Tibial artery (tissue), 4 donors: ENCODE measurements around the gene RBMS2.
"Not testable (repeated sequence)": the region's sequence is repeated elsewhere in the genome, so short reads cannot be mapped to it uniquely, and the experiment has no call there.

Experiments used
- DNase-seq, 2 donors: peaks; one replicate each; pipeline ENCODE4 v3.0.0-alpha.2; 2019
- H3K27ac ChIP-seq, 2 donors: fragments of 200-600 bp; sonication (generic) in 1 of 2; 1 replicate in 1 of 2; 2 replicates in 1 of 2; pipeline ENCODE4 v1.5.1; 2018 to 2019; ENCODE audit warnings: mild to moderate bottlenecking in 1 of 2
- H3K27me3 ChIP-seq, 2 donors: fragments of 200-600 bp; sonication (generic) in 1 of 2; one replicate each; pipeline versions ENCODE4 v1.5.1 to v1.6.0; 2016 to 2019
- H3K36me3 ChIP-seq, 3 donors: fragments of 200-600 bp; sonication (generic) in 2 of 3; one replicate each; pipeline ENCODE4 v1.5.1; 2016 to 2019; ENCODE audit warnings: mild to moderate bottlenecking in 2 of 3
- H3K4me1 ChIP-seq, 4 donors: fragments of 200-600 bp; sonication (generic) in 2 of 4; 1 replicate in 3 of 4; 2 replicates in 1 of 4; pipeline ENCODE4 v1.5.1; 2016 to 2019
- H3K4me3 ChIP-seq, 2 donors: fragments of 200-600 bp; sonication (generic) in 1 of 2; 1 replicate in 1 of 2; 2 replicates in 1 of 2; pipeline ENCODE4 v1.5.1; 2018 to 2019; ENCODE audit warnings: mild to moderate bottlenecking in 2 of 2
- H3K9me3 ChIP-seq, 3 donors: fragments of 200-600 bp; sonication (generic) in 1 of 3; one replicate each; pipeline ENCODE4 v1.5.1; 2016 to 2019
- intact Hi-C: fragments of 100-400 bp; cut with DNase I; formaldehyde crosslinking; loops from one replicate; pipeline ENCODE4 v1.15.0; 2023; ENCODE audit warnings: low total_unique reads
- TF ChIP-seq, protein P1 (sequence below), 2 experiments: fragments of 200-600 bp in 1 of 2; fragments of 450-650 bp in 1 of 2; IDR thresholded peaks; one replicate each; pipeline ENCODE4 v1.5.1; 2017 to 2019; ENCODE audit warnings: antibody characterized with exemption in 2 of 2, mild to moderate bottlenecking in 1 of 2, moderate library complexity in 1 of 2

Gene RBMS2

DNA sequence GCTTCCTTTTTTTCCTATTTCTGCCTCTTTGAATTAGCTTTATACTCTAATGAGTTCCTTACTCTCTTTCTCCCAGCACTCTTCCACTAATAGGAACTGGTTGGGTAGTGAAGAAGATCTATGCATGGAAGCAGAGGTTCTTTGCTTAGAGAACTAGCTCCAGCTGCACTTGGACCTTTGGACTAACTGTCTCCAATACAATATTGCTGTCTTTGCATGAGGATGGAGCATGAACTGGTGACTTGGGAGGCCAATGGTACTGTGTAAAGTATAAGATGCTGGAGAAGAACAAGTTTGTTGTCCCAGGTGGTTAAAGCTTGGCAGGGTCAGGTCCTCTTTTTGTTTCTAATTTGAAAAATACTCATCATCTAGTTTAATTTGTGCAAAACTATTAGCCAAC, 31.3 kb upstream of the RBMS2 start:
- intact Hi-C loops, result no loop called here
- Histone ChIP-seq H3K27ac (no peak overlapping the region), H3K4me1 (peaks cover 0 to 16% (median 10%) of the 10 kb centered on the region in 4 donors), H3K27me3 (peaks cover 0 to 6% of the 10 kb centered on the region in 2 donors), H3K4me3 (no peak overlapping the region), H3K36me3 (no peaks in the 10 kb centered on the region), H3K9me3 (no peaks in the 10 kb centered on the region)
- DNase-seq, result no peak
- TF ChIP-seq, protein P1, sequence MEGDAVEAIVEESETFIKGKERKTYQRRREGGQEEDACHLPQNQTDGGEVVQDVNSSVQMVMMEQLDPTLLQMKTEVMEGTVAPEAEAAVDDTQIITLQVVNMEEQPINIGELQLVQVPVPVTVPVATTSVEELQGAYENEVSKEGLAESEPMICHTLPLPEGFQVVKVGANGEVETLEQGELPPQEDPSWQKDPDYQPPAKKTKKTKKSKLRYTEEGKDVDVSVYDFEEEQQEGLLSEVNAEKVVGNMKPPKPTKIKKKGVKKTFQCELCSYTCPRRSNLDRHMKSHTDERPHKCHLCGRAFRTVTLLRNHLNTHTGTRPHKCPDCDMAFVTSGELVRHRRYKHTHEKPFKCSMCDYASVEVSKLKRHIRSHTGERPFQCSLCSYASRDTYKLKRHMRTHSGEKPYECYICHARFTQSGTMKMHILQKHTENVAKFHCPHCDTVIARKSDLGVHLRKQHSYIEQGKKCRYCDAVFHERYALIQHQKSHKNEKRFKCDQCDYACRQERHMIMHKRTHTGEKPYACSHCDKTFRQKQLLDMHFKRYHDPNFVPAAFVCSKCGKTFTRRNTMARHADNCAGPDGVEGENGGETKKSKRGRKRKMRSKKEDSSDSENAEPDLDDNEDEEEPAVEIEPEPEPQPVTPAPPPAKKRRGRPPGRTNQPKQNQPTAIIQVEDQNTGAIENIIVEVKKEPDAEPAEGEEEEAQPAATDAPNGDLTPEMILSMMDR (IDR thresholded peaks at IDR 0.05), result no peak

DNA sequence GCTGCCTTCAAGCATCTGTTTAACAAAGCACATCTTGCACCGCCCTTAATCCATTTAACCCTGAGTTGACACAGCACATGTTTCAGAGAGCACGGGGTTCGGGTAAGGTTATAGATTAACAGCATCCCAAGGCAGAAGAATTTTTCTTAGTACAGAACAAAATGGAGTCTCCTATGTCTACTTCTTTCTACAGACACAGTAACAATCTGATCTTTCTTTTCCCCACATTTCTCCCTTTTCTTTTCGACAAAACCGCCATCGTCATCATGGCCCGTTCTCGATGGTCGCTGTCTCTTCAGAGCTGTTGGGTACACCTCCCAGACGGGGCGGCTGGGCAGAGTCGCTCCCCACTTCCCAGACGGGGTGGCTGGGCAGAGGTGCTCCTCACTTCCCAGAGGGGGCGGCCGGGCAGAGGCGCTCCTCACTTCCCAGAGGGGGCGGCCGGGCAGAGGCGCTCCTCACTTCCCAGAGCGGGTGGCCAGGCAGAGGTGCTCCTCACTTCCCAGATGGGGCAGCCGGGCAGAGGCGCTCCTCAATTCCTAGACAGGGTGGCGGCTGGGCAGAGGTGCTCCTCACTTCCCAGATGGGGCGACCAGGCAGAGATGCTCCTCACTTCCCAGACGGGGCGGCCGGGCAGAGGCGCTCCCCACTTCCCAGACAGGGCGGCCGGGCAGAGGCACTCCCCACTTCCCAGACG, 28.1 kb upstream of the RBMS2 start:
- H3K36me3 ChIP-seq, H3K4me3 ChIP-seq, H3K4me1 ChIP-seq, intact Hi-C loops, H3K27me3 ChIP-seq, H3K9me3 ChIP-seq, H3K27ac ChIP-seq, DNase-seq: not testable (repeated sequence)

DNA sequence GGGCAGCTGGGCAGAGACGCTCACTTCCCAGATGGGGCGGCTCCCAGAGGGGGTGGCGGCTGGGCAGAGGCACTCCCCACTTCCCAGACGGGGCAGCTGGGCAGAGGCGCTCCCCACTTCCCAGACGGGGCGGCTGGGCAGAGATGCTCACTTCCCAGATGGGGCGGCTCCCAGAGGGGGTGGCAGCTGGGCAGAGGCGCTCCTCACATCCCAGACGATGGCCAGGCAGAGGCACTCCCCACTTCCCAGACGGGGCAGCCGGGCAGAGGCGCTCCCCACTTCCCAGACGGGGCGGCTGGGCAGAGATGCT, 27.6 kb upstream of the RBMS2 start:
- H3K9me3 ChIP-seq, DNase-seq, H3K4me3 ChIP-seq, H3K36me3 ChIP-seq, H3K4me1 ChIP-seq, H3K27ac ChIP-seq, H3K27me3 ChIP-seq, intact Hi-C loops: not testable (repeated sequence)

DNA sequence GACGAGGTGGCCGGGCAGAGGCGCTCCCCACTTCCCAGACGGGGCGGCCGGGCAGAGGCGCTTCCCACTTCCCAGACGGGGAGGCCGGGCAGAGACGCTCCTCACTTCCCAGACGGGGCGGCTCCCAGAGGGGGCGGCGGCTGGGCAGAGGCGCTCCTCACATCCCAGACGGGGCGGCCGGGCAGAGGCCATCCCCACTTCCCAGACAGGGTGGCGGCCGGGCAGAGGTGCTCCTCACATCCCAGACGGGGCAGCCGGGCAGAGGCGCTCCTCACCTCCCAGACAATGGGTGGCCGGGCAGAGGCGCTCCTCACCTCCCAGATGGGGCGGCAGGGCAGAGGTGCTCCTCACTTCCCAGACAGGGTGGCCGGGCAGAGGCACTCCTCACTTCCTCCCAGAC, 27.1 kb upstream of the RBMS2 start:
- H3K36me3 ChIP-seq, H3K4me3 ChIP-seq, H3K9me3 ChIP-seq, intact Hi-C loops, H3K27me3 ChIP-seq, DNase-seq, H3K4me1 ChIP-seq, H3K27ac ChIP-seq: not testable (repeated sequence)

DNA sequence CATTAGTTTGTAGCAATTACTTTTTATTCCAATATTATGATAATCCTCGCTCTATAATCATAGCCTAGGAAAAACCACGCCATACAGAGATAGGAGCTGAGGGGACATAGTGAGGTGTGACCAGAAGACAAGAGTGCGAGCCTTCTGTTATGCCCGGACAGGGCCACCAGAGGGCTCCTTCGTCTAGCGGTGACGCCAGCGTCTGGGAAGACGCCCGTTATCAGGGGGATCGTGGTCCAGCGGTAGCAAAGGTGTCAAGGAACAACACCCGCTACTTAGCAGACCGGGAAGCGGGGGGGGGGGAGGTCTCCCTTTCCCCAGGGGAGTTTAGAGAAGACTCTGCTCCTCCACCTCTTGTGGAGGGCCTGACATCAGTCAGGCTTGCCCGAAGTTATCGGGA, 24.9 kb upstream of the RBMS2 start:
- H3K36me3 ChIP-seq, intact Hi-C loops, H3K27ac ChIP-seq, H3K4me1 ChIP-seq, H3K9me3 ChIP-seq, H3K27me3 ChIP-seq: not testable (repeated sequence)
- H3K4me3 ChIP-seq, result peak overlapping the region; percentile 19 to 31
- DNase-seq, result peak; percentile 61 to 73
- TF ChIP-seq, protein P1 (IDR thresholded peaks at IDR 0.05), result peak; percentile 16 to 53

DNA sequence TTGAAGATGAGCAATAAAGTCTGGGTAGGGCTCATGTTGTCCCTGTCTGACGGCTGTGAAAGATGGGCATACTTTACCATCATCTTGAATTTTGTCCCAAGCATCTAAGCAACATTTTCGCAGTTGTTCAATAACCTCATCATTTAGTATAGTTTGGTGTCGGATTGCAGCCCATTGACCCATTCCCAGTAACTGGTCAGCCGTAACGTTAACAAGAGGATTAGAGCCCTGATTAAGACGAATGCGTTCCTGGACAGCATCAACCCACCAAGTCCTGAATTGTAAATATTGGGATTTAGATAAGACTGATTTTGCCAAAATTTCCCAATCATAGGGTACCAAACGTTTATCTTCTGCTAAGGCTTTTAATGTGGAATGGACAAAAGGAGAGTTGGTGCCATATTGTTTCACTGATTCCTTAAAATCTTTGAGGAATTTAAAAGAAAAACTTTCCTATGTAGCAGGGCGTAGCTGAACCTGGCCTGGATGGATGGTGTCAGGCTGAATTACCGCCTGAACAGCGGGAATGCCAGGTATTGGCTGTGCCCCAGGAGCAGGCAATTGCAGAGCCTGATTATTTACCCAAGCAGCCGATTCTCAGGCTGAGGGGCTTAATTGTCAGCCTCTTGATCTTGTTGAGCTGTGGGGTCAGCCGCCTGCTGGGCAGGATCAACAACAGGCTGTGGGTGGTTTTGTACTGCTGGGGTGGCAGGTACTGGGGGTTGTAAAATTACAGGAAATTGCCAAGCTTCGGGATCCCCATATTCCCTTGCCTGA, 23.3 kb upstream of the RBMS2 start:
- H3K4me1 ChIP-seq, intact Hi-C loops, H3K9me3 ChIP-seq, H3K36me3 ChIP-seq, H3K27me3 ChIP-seq, DNase-seq, H3K27ac ChIP-seq, H3K4me3 ChIP-seq: not testable (repeated sequence)

DNA sequence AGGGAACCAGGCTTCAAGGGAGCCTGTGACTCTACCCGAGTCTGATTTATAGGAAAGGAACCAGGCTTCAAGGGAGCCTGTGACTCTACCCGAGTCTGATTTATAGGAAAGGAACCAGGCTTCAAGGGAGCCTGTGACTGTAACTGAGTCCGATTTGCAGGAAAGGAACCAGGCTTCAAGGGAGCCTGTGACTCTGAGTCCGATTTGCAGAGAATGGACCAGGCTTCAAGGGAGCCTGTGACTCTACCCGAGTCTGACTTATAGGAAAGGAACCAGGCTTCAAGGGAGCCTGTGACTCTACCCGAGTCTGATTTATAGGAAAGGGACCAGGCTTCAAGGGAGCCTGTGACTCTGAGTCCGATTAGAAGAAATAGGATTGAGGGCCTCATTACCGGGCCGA, 22.2 kb upstream of the RBMS2 start:
- DNase-seq, H3K36me3 ChIP-seq, H3K4me3 ChIP-seq, H3K27ac ChIP-seq, H3K27me3 ChIP-seq, H3K4me1 ChIP-seq, H3K9me3 ChIP-seq, intact Hi-C loops: not testable (repeated sequence)

DNA sequence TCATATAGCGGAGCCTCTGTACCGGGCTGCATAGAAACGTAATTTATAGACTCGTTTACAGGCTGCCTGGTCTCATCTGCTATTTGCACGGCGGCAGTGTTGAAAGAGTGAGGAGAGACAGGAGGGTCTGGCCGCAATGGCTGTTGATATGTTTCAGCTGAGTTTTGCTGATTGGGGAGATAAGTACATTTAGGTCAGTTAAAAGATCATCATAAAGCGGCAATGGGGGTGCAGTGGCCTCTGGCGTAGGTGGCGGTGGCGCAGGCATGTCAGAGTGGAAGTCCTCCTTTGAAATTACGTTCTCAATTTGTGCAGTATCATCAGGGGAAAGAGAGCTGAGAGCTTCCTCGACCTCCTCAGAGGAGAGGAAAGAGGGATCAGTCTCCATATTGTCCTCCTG, 21.7 kb upstream of the RBMS2 start:
- DNase-seq, H3K4me1 ChIP-seq, intact Hi-C loops, H3K9me3 ChIP-seq, H3K27me3 ChIP-seq, H3K4me3 ChIP-seq, H3K36me3 ChIP-seq, H3K27ac ChIP-seq: not testable (repeated sequence)
